ENCODE data around the gene GJB6. TPM values are rescaled to one million over a fixed set of nuclear protein-coding genes. Genes with fewer than 3 reads are reported as not detected.

GJB6 gene
- total RNA-seq, 1 experiment from 2014 or later, result not detected

DNA sequence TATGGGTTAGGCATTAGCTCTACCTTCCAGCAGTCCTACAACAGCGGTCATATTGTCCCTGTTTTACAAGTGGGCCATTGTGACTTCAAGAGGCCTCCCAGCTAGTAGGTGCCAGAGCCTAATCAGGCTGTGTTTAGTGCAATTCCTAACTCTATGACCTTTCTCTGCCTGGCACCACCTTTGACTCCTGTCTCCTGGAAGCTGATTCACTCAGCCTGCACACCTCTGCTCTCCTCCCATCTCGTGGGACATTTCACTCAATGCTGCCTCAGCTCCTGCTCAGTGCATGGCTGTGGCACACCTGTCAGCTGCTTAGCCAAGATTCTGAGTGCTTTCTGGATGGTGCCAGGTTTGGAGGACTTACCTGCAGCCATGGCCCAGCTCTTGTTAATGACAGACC is 9.5 kb upstream of the GJB6 start:
- CTCF ChIA-PET, result interaction anchor here (1.2 kb wide), 2 partner anchors 44 to 251 kb away, joined by 3 to 5 read pairs; no protein-coding TSS in a partner anchor

DNA sequence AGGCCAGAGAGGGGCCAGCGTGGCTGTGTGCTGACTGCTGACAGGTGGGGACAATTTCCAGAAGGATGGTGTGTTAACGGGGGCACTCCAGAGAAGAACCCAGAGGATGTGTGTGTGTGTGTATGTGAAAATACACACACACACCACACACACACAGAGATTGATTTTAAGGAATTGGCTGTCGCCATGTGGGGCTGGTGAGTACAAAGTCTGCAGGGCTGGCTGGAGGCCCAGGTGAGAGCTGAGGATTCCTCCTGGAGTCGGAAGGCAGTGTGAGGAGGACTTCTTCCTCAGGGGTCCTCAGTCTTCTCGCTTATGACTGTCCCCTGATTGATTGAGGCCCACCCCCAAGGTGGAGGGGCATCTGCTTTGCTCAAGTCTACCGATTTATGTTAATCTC is 7.6 kb upstream of the GJB6 start:
- Mint-ChIP-seq H3K36me3 (peaks cover 10% of the 10 kb centered on the region), H3K9me3 (peaks cover 21% of the 10 kb centered on the region), H3K27ac (no peak overlapping the region), H3K4me1 (no peaks in the 10 kb centered on the region), H3K27me3 (ENCODE audit: low read depth) (peaks cover 17% of the 10 kb centered on the region), H3K4me3 (no peak overlapping the region)
- POLR2A ChIA-PET, result no interaction called here
- DNase-seq (ENCODE audit: low spot score) (no peak), ATAC-seq (no peak)
- TF ChIP-seq TEAD1 (CRISPR knock-in tag; IDR thresholded peaks at IDR 0.05), result no peak
- no peak for TF ChIP-seq KAT7 (CRISPR knock-in tag; IDR thresholded peaks at IDR 0.05; ENCODE audit: borderline replicate concordance)
- CTCF ChIA-PET, result no interaction called here

More for the DNA sequence above, 9.5 kb upstream of the GJB6 start:
- peaks cover 8% of the 10 kb centered on the region; the same call in 1 of the 2 replicates for H3K27me3 Mint-ChIP-seq (ENCODE audit: low read depth)
- POLR2A ChIA-PET, result no interaction called here
- ATAC-seq, result no peak
- H3K4me1 Mint-ChIP-seq, result no peaks in the 10 kb centered on the region
- no peak overlapping the region for H3K4me3 Mint-ChIP-seq
- H3K27ac Mint-ChIP-seq, result no peak overlapping the region
- TF ChIP-seq SMAD3 (CRISPR knock-in tag; IDR thresholded peaks at IDR 0.05; ENCODE audit: borderline replicate concordance), result no peak
- TF ChIP-seq, protein P1, sequence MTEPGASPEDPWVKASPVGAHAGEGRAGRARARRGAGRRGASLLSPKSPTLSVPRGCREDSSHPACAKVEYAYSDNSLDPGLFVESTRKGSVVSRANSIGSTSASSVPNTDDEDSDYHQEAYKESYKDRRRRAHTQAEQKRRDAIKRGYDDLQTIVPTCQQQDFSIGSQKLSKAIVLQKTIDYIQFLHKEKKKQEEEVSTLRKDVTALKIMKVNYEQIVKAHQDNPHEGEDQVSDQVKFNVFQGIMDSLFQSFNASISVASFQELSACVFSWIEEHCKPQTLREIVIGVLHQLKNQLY (CRISPR knock-in tag; IDR thresholded peaks at IDR 0.05), result no peak
- TF ChIP-seq, protein P2, sequence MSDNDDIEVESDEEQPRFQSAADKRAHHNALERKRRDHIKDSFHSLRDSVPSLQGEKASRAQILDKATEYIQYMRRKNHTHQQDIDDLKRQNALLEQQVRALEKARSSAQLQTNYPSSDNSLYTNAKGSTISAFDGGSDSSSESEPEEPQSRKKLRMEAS (CRISPR knock-in tag; IDR thresholded peaks at IDR 0.05), result no peak
- no peak for TF ChIP-seq ZNF121 (CRISPR knock-in tag; IDR thresholded peaks at IDR 0.05)
- no peak for TF ChIP-seq GABPB1 (CRISPR knock-in tag; IDR thresholded peaks at IDR 0.05)
- TF ChIP-seq, protein P3, sequence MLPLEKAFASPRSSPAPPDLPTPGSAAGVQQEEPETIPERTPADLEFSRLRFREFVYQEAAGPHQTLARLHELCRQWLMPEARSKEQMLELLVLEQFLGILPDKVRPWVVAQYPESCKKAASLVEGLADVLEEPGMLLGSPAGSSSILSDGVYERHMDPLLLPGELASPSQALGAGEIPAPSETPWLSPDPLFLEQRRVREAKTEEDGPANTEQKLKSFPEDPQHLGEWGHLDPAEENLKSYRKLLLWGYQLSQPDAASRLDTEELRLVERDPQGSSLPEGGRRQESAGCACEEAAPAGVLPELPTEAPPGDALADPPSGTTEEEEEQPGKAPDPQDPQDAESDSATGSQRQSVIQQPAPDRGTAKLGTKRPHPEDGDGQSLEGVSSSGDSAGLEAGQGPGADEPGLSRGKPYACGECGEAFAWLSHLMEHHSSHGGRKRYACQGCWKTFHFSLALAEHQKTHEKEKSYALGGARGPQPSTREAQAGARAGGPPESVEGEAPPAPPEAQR (CRISPR knock-in tag; IDR thresholded peaks at IDR 0.05), result no peak
- no peak for TF ChIP-seq ZNF396 (CRISPR knock-in tag; IDR thresholded peaks at IDR 0.05; ENCODE audit: borderline replicate concordance)
- TF ChIP-seq, protein P4, sequence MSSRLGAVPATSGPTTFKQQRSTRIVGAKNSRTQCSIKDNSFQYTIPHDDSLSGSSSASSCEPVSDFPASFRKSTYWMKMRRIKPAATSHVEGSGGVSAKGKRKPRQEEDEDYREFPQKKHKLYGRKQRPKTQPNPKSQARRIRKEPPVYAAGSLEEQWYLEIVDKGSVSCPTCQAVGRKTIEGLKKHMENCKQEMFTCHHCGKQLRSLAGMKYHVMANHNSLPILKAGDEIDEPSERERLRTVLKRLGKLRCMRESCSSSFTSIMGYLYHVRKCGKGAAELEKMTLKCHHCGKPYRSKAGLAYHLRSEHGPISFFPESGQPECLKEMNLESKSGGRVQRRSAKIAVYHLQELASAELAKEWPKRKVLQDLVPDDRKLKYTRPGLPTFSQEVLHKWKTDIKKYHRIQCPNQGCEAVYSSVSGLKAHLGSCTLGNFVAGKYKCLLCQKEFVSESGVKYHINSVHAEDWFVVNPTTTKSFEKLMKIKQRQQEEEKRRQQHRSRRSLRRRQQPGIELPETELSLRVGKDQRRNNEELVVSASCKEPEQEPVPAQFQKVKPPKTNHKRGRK (CRISPR knock-in tag; IDR thresholded peaks at IDR 0.05; ENCODE audit: borderline replicate concordance), result no peak
- TF ChIP-seq, protein P5, sequence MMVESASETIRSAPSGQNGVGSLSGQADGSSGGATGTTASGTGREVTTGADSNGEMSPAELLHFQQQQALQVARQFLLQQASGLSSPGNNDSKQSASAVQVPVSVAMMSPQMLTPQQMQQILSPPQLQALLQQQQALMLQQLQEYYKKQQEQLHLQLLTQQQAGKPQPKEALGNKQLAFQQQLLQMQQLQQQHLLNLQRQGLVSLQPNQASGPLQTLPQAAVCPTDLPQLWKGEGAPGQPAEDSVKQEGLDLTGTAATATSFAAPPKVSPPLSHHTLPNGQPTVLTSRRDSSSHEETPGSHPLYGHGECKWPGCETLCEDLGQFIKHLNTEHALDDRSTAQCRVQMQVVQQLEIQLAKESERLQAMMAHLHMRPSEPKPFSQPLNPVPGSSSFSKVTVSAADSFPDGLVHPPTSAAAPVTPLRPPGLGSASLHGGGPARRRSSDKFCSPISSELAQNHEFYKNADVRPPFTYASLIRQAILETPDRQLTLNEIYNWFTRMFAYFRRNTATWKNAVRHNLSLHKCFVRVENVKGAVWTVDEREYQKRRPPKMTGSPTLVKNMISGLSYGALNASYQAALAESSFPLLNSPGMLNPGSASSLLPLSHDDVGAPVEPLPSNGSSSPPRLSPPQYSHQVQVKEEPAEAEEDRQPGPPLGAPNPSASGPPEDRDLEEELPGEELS (CRISPR knock-in tag; IDR thresholded peaks at IDR 0.05), result no peak
- H3K9me3 Mint-ChIP-seq, result peaks cover 22% of the 10 kb centered on the region
- DNase-seq (ENCODE audit: low spot score), result no peak
- peaks cover 10% of the 10 kb centered on the region for H3K36me3 Mint-ChIP-seq

DNA sequence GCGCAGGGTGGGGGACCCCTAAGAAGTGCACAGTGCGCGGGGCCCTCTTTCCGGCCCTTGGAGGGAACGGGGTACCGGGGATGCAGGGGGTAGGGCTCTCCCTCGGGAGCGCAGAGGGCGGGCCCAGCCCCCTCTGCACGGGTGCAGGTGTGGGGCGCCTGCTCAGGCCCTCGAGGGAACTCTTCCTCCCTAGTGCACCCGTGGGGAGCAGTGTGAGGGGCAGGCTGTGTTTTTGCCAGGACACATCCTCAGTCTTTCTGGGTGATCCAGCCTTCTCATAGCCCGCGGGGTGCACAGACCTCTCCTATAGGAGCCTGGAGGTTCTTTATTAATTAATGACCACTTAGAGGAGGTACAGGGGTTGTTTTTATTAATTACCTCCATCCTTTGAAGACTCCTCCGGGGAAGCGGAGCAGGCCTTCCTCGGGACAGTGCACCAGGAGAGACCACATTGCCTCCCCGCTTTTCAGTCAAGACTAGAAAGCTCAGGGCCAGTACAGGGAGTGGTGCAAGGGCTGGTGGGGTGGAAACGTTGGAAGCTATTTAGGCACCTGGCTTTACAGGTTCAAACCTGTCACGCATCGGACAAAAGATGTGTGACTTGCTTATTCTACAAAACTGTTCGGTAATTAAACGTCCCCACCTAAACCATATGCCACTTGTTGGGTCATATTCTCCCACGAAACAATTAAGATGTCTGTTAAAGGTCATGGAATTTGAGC is 598 bp upstream of the GJB6 start:
- Mint-ChIP-seq H3K36me3 (no peaks in the 10 kb centered on the region), H3K9me3 (no peaks in the 10 kb centered on the region), H3K4me3 (peak overlapping the region; percentile 39), H3K27me3 (ENCODE audit: low read depth) (peaks cover 75% of the 10 kb centered on the region), H3K4me1 (peaks cover 9% of the 10 kb centered on the region), H3K27ac (no peak overlapping the region)
- no peak for DNase-seq (ENCODE audit: low spot score)
- ChIA-PET CTCF (no interaction called here), POLR2A (no interaction called here)
- peak; percentile 35 for ATAC-seq
- TF ChIP-seq, protein P4 (CRISPR knock-in tag; IDR thresholded peaks at IDR 0.05; ENCODE audit: borderline replicate concordance), result no peak
- TF ChIP-seq, protein P6, sequence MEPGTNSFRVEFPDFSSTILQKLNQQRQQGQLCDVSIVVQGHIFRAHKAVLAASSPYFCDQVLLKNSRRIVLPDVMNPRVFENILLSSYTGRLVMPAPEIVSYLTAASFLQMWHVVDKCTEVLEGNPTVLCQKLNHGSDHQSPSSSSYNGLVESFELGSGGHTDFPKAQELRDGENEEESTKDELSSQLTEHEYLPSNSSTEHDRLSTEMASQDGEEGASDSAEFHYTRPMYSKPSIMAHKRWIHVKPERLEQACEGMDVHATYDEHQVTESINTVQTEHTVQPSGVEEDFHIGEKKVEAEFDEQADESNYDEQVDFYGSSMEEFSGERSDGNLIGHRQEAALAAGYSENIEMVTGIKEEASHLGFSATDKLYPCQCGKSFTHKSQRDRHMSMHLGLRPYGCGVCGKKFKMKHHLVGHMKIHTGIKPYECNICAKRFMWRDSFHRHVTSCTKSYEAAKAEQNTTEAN (CRISPR knock-in tag; IDR thresholded peaks at IDR 0.05), result no peak
- TF ChIP-seq, protein P7, sequence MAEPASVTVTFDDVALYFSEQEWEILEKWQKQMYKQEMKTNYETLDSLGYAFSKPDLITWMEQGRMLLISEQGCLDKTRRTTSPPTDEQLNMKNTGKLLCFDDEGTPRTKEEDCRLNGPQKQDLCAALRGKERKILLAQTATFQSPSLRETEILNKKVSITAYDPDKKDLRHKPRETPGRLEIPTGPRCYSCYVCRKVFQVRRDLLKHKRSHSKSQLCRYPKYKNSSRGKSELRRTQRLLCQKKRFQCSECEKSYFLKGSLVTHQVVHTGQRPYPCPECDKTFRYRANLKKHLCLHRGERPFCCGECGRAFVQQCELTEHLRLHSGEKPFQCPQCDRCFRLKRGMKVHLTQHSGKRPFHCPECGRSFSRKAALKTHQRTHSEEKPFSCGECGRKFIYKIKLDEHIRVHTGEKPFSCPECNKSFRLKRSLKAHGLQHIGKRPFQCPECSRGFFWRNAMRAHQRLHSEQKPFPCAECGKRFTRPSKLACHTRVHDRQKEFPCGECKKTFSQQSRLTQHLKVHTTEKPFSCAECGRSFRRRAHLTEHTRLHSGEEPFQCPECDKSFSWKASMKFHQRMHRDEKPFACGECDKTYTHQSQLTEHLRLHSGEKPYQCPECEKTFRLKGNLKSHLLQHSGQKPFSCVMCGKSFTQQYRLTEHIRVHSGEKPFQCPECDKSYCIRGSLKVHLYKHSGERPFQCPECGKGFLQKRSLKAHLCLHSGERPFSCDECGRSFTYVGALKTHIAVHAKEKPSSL (CRISPR knock-in tag; conservative IDR thresholded peaks at IDR 0.05), result no peak
- no peak for TF ChIP-seq TCF7 (CRISPR knock-in tag; IDR thresholded peaks at IDR 0.05; ENCODE audit: low read depth)
- no peak for TF ChIP-seq ZNF219 (CRISPR knock-in tag; IDR thresholded peaks at IDR 0.05; ENCODE audit: borderline replicate concordance)
- TF ChIP-seq, protein P5 (CRISPR knock-in tag; IDR thresholded peaks at IDR 0.05), result no peak
- no peak for TF ChIP-seq ZNF423 (CRISPR knock-in tag; IDR thresholded peaks at IDR 0.05)

Measured in WTC11 (cell line).